GM23338 (cell line): ENCODE measurements around the gene SFRP5.

ENCODE experiments used
- CREB1 ChIP-seq: fragments of 250-450 bp; sonication (Bioruptor Pico); IDR thresholded peaks from 2 replicates; pipeline ENCODE4 v1.5.0; 2020; ENCODE audit warnings: low read depth, mild to moderate bottlenecking, moderate library complexity
- CTCF ChIP-seq, 2 experiments: fragments of 200-600 bp in 1 of 2; sonication (generic) in 1 of 2; conservative IDR thresholded peaks; 2 replicates each; pipeline versions ENCODE4 v1.5.1 to v1.6.1; 2016 to 2017; ENCODE audit warnings: antibody characterized with exemption in 2 of 2, low read depth in 2 of 2, mild to moderate bottlenecking in 2 of 2, moderate library complexity in 1 of 2
- ETS1 ChIP-seq: IDR thresholded peaks from 2 replicates; pipeline ENCODE4 v1.6.1; 2016; ENCODE audit warnings: antibody characterized with exemption
- EZH2 ChIP-seq: fragments of 200-600 bp; sonication (generic); IDR thresholded peaks from one replicate; pipeline ENCODE4 v1.8.0; 2017; ENCODE audit warnings: antibody characterized with exemption, mild to moderate bottlenecking, low read depth; ENCODE audit not compliant: unreplicated experiment
- EZH2phosphoT487 ChIP-seq: fragments of 200-600 bp; sonication (generic); IDR thresholded peaks from one replicate; pipeline ENCODE4 v1.8.1; 2018; ENCODE audit warnings: antibody characterized with exemption; ENCODE audit not compliant: unreplicated experiment
- JUNB ChIP-seq: IDR thresholded peaks from one replicate; pipeline ENCODE4 v1.6.1; 2016; ENCODE audit warnings: antibody characterized with exemption; ENCODE audit not compliant: unreplicated experiment
- NANOG ChIP-seq: IDR thresholded peaks from 2 replicates; pipeline ENCODE4 v1.6.1; 2016; ENCODE audit warnings: antibody characterized with exemption, borderline replicate concordance
- POLR2AphosphoS5 ChIP-seq: IDR thresholded peaks from 2 replicates; pipeline ENCODE4 v1.6.1; 2016; ENCODE audit warnings: antibody characterized with exemption, low read depth
- ZNF331 ChIP-seq: fragments of 250-450 bp; sonication (Bioruptor Pico); IDR thresholded peaks from 2 replicates; pipeline ENCODE4 v1.5.0; 2020; ENCODE audit warnings: low read depth, mild to moderate bottlenecking, moderate library complexity

- TF ChIP-seq CREB1 (no peak), CTCF (conservative IDR thresholded peaks at IDR 0.05; ENCODE audit: low read depth in 2 of 2) (no peak), EZH2phosphoT487 (no peak), EZH2 (no peak), POLR2AphosphoS5 (no peak), NANOG (no peak), ZNF331 (CRISPR knock-in tag) (no peak), ETS1 (no peak), JUNB (no peak)
Observed at GRCh38 chr10:97805096-97805884, 33.5 kb upstream of the SFRP5 start.
